ENCODE data around the gene ERO1B. TPM values are rescaled to one million over a fixed set of nuclear protein-coding genes. Genes with fewer than 3 reads are reported as not detected.

The ERO1B gene
- total and polyA plus RNA-seq, 12 donors = 4.0 to 7.0 (median 5.6) TPM

GRCh38 chr1:236253918-236254637, 27.7 kb downstream of the ERO1B start:
- no peaks in the 10 kb centered on the region for H3K27me3 ChIP-seq
- no peak overlapping the region for H3K4me3 ChIP-seq
- H3K9me3 ChIP-seq = peaks cover 3 to 23% (median 17%) of the 10 kb centered on the region in 11 donors
- no peak for TF ChIP-seq CTCF (IDR thresholded peaks at IDR 0.05)
- peak in 1 of 8 donors; percentile 64 for ATAC-seq
- no peak overlapping the region for H3K27ac ChIP-seq
- intact Hi-C loops (cut with DNase I) = no loop called here
- peaks cover 0 to 18% (median 0%) of the 10 kb centered on the region in 9 donors for H3K4me1 ChIP-seq
- H3K36me3 ChIP-seq = peaks cover 0 to 40% (median 0%) of the 10 kb centered on the region in 9 donors
- no peak for DNase-seq
- 87 to 88% methylated on average over 4 of the region's 4 CpGs for WGBS, 2 donors

DNA sequence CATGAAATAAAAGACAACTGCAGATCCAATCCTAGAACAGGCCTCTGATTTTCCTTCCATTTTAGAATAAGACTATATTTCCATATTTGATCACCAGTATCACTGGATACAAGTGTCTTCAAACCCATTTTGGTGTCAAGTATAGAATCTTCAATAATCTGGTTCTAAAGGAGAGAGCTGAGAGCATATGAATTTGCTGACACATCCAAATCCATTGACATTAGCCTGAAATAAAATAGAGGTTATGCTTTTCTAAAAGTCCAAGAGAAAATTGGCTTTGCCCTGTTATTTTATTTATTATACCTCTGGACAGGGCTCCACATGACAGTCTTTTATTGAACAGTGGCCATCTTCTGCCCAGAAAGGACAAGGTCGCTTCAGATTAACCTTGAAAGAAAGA, 28.6 kb downstream of the ERO1B start:
- H3K36me3 ChIP-seq = peaks cover 0 to 44% (median 0%) of the 10 kb centered on the region in 9 donors

GRCh38 chr1:236251587-236251986, 30.2 kb downstream of the ERO1B start:
- WGBS, 2 donors = 50 to 68% methylated on average over 1 of the region's 1 CpG
- Histone ChIP-seq H3K27me3 (no peaks in the 10 kb centered on the region), H3K4me1 (peaks cover 0 to 18% (median 0%) of the 10 kb centered on the region in 9 donors), H3K9me3 (no peaks in the 10 kb centered on the region), H3K36me3 (peaks cover 0 to 33% (median 0%) of the 10 kb centered on the region in 9 donors), H3K4me3 (no peak overlapping the region), H3K27ac (no peak overlapping the region)
- DNase-seq = no peak
- ATAC-seq = no peak
- intact Hi-C loops (cut with DNase I) = no loop called here
- TF ChIP-seq CTCF (IDR thresholded peaks at IDR 0.05) = no peak

More for the DNA sequence above, 28.6 kb downstream of the ERO1B start:
- Histone ChIP-seq H3K4me3 (no peak overlapping the region), H3K4me1 (peaks cover 0 to 18% (median 0%) of the 10 kb centered on the region in 9 donors), H3K9me3 (peaks cover 0 to 14% (median 10%) of the 10 kb centered on the region in 11 donors), H3K27ac (no peak overlapping the region), H3K27me3 (no peaks in the 10 kb centered on the region)
- intact Hi-C loops (cut with DNase I) = no loop called here
- 95 to 100% methylated on average over 1 of the region's 1 CpG for WGBS, 2 donors
- TF ChIP-seq CTCF (IDR thresholded peaks at IDR 0.05) = no peak
- no peak for ATAC-seq
- no peak for DNase-seq

DNA sequence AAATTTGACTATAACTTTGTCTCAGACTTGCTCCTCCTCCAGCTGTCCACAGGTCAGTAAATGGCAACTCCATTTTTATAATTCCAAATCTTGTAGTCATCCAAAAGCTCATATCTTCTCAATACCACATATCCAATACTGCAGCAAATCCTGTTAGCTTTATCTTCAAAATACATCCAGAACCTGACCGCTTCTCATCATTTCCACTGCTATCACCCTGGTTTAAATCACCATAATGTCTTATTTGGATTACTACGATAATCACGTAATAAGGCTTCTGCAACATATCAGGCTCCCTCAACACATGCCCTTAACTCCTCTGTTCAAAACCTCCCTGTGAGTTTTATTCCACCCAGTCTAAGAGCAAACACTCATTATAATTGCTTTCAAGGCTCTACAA, 34.5 kb downstream of the ERO1B start:
- no peak for ATAC-seq
- H3K4me3 ChIP-seq = no peak overlapping the region
- no peak overlapping the region for H3K27ac ChIP-seq
- intact Hi-C loops (cut with DNase I) = loop anchor here in 1 of 10 donors (10.0 kb wide), 1 partner anchor 62 kb away; no protein-coding TSS in a partner anchor
- H3K27me3 ChIP-seq = no peaks in the 10 kb centered on the region
- WGBS, 2 donors = 89 to 95% methylated on average over 3 of the region's 3 CpGs
- H3K4me1 ChIP-seq = peaks cover 0 to 11% (median 0%) of the 10 kb centered on the region in 9 donors
- DNase-seq = no peak
- peaks cover 0 to 34% (median 0%) of the 10 kb centered on the region in 9 donors for H3K36me3 ChIP-seq
- no peak for TF ChIP-seq CTCF (IDR thresholded peaks at IDR 0.05)
- H3K9me3 ChIP-seq = no peaks in the 10 kb centered on the region

All from heart right ventricle (tissue), 16 donors.